ENCODE results near the gene MSTN.
"Not testable (repeated sequence)": the region's sequence is repeated elsewhere in the genome, so short reads cannot be mapped to it uniquely, and the experiment has no call there.

The MSTN gene

DNA sequence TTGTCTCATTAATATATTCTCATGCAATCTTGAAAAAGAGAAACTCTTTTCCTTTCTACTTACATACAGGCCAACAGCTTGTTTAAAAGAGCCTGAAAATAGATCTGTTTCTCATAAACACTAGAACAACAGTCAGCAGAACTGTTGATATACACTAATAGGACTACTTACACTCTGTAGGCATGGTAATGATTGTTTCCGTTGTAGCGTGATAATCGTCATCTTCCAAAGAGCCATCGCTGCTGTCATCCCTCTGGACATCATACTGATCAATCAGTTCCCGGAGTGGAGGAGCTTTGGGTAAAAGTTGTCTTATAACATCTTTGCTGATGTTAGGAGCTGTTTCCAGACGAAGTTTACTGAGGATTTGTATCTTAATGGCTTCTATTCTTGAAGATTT lies 476 bp downstream of the MSTN start:
- DNase-seq, result no peak

DNA sequence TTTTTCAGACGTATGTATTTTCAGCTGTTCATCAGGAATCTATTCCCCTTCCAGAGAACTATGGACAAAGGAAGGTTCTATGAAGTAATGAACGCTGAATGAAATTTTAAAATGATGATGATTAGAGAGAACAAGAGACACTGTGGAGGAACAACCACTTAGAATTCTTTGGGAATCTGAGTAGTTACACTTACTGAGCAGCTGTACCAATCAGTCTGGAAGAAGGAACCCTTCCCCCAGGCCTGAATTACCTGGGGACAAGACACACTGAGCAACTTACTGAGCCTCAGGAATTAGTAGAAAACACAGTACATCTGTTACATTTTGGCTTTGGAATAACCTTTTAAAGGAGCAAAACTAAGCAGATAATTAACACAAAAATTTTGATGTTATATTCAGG lies 1.9 kb downstream of the MSTN start:
- no peak for DNase-seq

DNA sequence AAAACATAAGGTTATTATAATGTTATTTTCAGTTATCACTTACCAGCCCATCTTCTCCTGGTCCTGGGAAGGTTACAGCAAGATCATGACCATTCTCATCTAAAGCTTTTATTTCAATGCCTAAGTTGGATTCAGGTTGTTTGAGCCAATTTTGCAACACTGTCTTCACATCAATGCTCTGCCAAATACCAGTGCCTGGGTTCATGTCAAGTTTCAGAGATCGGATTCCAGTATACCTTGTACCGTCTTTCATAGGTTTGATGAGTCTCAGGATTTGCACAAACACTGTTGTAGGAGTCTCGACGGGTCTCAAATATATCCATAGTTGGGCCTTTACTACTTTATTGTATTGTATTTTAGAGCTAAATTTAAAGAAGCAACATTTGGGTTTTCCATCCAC lies 2.5 kb downstream of the MSTN start:
- DNase-seq, result no peak

DNA sequence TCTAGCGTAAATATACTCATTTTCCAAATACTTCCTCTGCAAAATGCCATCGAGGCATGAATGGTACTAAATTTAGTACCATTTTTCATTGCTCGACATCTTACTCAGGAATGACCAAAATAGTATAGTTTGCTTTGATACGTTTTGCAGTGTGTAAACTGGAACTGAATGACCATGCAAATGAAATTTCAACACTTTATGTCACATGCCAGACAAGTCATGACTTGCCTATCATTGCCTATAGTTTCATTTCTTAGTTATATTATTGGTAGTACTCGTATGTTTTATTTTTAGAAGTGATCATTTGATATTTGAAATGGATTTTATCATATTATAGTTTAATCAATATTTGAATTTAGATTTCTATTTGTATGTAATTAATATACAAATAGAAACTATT lies 9.1 kb downstream of the MSTN start:
- no peak for DNase-seq

DNA sequence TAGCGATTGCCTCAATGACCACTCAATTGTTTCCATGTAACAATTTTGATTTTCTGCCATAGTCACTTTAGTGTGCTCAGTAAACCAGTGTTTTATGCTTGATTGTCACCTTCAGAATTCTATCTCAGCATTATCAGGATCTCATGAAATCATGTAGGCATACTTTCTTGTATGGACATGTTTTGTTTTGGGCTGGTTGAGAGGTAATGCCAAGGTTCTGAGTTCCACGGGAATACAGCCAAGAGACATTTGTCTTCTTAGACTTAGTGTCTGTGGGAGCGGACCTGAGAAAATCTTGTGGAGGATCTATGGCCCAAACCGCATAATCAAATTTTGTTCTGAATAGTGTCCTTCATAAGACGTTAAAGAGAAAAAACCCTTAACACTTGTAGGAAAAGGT lies 10.2 kb downstream of the MSTN start:
- no peak for DNase-seq

DNA sequence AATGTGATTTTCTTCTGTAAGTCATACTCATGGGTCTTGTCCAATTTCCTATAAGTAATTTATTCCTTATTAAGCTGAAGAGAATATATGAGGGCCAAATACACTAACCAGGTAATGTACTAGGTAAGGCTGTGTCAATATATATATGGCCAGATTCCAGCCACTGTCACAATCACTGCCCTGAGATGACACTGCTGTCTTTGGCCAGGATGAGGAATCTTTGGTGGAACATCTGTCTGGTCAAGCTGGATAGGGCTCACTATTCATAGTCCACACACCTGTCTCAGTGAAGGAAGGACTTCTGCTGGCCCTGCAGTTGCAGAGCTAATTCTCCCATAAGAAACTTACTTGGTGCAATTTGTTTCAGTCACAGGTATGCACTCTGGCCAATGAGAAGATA lies 11.3 kb downstream of the MSTN start:
- no peak for DNase-seq

DNA sequence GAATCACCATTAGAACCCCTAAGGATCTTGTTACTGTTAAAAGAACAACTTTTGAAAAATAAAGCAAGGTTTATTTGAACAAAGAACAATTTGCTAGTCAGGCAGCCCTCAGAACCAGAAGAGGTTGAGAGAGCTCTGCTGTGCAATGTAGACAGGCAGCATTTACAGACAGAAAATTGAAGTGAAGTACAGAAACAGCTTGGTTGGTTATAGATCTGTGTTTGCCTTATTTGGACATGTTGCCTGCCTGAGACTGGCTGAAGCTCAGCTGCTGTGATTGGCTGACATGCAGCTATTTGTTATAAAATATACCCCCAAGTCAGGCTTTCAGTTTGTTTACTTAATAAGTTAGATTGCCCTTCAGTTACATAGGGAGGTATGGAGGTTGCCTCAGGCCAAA lies 12.5 kb downstream of the MSTN start:
- no peak for DNase-seq

DNA sequence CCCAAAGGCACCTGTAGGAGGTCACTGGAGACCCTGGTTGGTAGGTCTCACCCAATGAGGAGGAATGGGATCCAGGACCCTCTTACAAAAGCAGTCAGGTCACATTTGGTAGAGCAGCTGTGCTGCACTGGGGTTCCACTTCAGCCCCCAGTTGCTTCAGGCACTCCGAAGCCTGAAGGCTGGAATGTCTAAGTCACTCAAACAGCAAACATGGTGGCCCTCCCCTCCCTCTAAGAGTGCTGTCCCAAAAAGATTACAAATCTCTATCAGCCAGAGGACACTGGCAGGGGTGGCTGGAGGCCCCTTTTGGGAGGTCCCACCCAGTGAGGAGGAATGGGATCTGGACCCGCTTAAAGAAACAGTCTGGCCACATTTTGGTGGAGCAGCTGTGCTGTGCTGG lies 17.7 kb downstream of the MSTN start:
- no peak for DNase-seq

DNA sequence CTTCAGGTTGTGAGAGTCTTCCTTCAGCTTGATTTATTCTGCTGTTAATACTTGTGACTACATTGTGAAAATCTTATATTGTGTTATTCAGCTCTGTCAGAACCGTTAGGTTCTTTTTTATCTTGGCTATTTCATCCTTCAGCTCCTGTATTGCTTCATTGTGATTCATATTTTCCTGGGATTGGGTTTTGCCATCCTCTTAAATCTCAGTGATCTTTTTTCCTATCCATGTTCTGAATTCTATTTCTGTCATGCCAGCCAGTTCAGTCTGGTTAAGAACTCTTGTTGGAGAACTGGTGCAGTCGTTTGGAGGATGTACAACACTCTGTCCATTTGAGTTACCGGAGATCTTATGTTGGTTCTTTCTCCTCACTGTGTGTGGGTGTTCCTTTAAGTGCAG lies 19.1 kb downstream of the MSTN start:
- DNase-seq, result no peak

DNA sequence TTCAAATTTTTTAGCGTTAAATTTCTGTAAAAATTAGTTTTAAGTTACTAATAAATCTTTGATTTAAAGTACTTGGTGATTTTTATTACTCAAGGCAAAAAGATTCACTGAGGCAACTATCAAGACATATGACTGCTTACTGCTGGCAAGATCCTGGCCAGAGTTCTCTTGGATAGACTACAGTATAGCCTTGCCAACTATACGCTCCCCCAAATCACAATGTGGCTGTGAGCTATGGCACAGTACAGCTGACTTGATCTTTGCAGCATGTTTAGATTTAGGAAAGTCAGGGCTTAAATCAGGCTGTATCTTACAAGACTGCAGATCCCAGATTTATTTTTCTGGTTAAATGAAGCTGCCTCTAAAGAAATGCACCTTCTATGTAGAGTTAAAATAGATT lies 26.5 kb downstream of the MSTN start:
- no peak for DNase-seq

DNA sequence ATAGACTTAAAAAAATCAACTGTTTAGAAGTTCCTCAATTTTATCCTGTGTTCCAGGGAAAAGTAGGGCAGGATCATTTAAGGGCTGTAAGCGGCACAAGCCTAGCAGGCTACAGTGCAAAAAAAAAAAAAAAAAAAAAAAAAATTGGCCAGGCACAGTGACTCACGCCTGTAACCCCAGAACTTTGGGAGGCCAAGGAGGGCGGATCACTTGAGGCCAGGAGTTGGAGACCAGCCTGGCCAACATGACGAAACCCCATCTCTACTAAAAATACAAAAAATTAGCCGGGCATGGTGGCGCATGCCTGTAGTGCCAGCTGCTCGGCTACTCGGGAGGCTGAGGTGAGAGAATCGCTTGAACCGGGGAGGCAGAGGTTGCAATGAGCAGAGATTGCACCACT lies 28.1 kb downstream of the MSTN start:
- not testable (repeated sequence) for DNase-seq

DNA sequence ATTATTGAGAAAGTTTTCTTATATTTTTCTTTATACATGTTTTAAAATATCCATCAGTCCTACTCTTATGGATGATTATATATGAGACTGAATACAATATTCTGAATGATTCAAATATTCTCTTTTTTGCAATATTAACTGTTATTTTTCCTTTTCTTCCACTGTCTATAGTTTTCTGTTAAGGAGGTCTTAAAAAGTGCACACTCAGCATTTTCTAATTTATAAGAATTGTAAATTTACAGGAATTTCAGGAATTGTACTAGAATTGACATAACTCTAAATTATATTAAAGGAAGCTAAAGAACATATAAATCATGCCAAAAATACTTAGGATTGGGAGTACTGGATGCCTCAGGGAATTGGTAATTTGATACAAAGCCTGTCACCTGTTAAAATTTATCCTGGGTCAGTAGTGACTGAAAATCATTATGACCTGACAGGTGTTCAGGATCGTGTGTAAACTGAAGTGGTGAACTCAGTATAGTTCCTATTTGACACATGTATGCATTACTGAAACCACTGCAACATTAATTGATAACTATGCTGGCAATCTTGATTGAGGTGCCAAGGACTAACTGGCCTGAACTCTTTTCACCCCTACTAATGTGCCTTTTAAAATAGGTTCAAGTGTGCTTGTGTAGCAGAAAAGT lies 30.4 kb downstream of the MSTN start:
- DNase-seq, result no peak

DNA sequence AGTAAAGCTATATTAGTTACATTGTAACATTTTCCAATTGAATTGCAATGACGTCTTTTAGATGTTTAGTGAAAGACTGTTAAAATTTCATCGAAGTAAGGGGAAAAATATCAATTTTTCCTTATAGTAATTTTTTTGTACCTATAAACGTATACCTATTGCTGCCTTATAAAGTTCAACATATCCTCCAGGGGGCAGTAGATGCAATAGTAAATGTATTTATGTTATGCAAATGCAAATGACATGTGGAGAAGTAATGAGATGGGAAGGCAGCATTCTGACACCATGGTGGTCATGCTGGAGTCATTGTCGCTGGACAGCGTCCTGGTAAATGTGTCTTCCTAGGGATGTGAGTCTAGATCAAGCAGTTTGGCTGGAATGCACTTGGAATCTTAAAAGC lies 38.7 kb downstream of the MSTN start:
- DNase-seq, result no peak

DNA sequence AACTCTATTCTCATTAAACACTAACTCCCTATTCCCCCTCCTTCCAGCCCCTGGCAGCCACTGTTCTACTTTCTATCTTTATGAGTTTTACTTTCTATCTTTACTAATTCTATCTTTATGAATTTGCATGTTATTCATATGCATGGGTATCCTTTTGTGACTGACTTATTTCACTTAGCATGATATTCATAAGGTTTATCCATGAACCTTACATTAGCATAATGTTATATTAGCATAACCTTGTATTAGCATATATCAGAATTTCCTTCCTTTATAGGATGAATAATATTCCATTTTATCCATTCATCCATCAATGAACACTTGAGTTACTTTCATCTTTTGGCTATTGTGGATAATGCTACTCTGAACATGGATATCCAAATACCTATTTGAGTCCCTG lies 41.8 kb downstream of the MSTN start:
- no peak for DNase-seq

DNA sequence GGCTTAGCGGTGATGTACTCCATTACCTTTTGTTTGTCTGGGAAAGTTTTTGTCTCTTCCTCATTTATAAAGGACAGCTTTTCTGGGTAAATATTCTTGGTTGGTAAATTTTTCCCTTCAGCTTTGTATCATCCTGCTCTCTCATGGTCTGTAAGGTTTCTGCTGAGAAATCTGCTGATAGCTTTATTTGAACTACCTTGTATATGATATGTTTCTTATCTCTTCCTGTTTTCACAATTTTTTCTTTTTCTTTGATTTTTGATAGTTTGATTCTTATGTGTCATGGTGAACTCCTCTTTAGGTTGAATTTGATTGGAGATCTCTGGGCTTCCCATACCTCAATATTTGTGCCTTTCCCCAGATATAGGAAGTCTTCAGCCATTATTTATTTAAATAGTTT lies 44.7 kb downstream of the MSTN start:
- no peak for DNase-seq

DNA sequence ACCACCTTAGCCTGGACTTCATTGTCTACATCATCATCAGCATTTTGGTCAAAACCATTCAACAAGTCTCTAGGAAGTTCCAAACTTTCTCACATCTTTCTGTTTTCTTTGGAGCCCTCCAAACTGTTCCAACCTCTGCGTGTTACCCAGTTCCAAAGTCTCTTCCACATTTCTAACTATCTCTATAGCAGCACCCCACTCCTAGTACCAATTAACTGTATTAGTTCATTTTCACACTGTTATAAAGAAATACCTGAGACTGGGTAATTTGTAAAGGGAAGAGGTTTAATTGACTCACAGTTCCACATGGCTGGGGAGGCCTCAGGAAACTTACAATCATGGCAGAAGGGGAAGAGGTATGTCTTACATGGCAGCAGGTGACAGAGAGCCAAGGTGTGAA lies 46.6 kb downstream of the MSTN start:
- DNase-seq, result not testable (repeated sequence)

Data from SIG-M5 (cell line).